HG03439 (cell line): ENCODE measurements around the gene AHCYL2.
"Not testable (repeated sequence)": the region's sequence is repeated elsewhere in the genome, so short reads cannot be mapped to it uniquely, and the experiment has no call there.

Experiments
- ATAC-seq: cut with Tn5 transposase; IDR thresholded peaks from one replicate; pipeline ENCODE4 v1.9.1; 2021; ENCODE audit warnings: mild to moderate bottlenecking, moderate library complexity; ENCODE audit not compliant: unreplicated experiment

Gene AHCYL2

GRCh38 chr7:129208667-129209066 lies 16.2 kb upstream of the AHCYL2 start:
- ATAC-seq, result no peak

DNA sequence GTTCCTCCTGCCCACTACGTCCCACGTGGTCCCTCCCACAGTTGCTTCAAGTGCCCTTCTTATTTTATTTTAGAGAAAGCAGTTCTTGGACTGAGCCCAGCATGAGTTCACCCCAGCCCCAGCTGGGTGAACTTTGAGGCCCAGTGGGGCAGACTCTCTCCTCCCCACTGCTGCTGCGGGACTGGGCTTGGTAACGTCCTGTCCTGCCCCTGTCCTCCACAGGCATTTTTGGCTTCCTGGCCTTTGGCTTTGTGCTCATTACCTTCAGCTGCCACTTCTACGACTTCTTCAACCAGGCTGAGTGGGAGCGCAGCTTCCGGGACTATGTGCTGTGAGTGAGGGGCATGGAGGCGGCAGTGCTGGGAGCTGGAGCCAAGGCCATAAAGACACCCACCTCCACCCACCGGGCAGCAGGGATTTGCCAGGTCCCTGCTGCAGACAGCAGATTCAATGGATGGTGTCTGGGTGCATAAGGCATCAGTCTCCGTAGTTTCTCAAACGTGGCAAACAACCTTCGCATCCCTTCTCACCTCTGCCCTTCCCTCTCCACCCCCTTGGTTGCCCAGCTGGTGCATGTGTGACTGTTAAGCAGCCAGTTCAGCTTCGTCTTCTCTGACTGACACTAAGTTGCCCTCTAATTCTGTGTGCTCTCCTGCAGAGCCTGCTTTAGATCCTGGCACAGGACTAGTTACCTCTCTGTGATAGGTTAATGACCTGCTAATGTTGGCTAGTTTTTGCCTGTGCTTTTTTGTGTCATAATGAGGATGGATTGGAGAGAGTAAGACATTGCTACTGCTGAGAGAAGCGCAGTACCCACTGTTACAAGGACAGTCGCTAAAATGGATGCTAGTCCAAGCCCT lies 15.5 kb upstream of the AHCYL2 start:
- ATAC-seq, result no peak

DNA sequence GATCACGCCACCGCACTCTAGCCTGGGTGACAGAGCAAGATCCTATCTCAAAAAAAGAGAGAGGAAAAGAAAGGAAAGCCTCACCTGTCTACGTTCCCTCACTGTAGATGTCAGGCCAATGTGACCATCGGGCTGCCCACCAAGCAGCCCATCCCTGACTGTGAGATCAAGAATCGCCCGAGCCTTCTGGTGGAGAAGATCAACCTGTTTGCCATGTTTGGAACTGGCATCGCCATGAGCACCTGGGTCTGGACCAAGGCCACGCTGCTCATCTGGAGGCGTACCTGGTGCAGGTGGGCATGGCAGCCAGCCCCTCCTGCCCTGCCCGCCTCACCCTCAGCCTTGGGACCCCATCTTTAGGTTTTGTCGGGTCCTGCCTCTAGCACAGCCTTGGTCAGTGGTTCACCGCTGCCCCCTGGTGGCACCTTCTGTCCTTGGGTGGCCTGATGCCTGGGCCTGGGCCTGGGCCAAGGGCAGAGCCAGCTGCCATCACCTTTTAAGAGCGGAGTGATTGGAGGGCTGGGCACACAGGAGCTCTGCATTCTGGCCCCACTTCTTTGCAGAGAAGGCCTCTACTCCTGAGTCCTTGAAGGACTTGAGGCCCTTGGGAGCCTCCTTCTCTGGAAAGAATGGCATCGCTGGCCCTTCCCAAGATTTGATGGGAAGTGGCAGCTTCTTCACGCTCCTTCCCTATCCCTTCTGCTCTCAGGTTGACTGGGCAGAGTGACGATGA lies 14.4 kb upstream of the AHCYL2 start:
- no peak for ATAC-seq

DNA sequence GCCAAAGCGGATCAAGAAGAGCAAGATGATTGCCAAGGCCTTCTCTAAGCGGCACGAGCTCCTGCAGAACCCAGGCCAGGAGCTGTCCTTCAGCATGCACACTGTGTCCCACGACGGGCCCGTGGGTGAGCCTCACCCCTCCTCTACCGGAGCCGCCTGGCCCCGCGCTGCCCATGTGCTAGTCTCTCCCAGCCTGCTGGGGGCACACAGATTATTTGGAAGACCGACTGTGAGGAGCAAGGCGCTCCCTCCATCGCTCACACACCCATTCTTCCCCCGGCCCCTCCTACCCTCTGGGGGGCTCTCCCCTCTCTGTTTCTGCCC lies 13.9 kb upstream of the AHCYL2 start:
- no peak for ATAC-seq

- ATAC-seq, result no peak
These were observed 12.7 kb upstream of the AHCYL2 start for GRCh38 chr7:129212126-129212525.

DNA sequence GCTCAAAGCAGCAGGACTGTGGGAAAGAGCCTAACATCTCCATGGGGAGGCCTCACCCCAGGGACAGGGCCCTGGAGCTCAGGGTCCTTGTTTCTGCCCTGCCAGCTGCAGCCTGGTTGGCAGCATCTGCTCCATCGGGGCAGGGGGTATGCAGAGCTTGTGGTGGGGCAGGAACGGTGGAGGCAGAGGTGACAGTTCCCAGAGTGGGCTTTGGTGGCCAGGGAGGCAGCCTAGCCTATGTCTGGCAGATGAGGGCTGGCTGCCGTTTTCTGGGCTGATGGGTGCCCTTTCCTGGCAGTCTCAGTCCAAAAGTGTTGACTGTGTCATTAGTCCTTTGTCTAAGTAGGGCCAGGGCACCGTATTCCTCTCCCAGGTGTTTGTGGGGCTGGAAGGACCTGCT lies 12.2 kb upstream of the AHCYL2 start:
- no peak for ATAC-seq

DNA sequence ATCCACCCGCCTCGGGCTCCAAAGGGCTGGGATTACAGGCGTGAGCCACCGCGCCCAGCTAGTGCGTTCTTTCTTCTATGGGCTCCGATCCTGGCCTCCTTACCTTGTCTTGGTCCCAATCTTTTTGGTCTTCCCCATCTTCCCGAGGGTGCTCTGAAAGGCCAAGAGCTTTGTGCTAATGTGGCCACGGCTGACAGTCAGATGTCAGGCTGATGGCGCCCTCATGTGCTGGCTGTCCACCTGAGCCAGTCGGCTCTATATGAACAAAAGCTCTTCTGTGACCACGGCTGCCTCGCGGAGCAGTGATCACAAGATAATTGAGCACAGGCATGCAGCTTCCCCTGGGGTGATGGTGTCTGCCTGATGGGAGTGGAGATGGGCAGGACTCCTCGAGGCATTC lies 11.0 kb upstream of the AHCYL2 start:
- ATAC-seq, result no peak

DNA sequence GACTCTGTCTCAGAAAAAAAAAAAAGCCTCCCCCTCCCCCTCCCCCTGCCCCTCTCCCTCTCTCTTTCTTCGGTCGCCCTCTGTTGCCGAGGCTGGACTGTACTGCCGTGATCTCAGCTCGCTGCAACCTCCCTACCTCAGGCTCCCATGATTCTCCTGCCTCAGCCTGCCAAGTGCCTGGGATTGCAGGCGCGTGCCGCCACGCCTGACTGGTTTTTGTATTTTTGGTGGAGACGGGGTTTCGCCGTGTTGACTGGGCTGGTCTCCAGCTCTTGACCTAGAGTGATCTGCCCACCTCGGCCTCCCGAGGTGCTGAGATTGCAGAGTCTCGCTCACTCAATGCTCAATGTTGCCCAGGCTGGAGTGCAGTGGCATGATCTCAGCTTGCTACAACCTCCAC lies 9.1 kb upstream of the AHCYL2 start:
- not testable (repeated sequence) for ATAC-seq

DNA sequence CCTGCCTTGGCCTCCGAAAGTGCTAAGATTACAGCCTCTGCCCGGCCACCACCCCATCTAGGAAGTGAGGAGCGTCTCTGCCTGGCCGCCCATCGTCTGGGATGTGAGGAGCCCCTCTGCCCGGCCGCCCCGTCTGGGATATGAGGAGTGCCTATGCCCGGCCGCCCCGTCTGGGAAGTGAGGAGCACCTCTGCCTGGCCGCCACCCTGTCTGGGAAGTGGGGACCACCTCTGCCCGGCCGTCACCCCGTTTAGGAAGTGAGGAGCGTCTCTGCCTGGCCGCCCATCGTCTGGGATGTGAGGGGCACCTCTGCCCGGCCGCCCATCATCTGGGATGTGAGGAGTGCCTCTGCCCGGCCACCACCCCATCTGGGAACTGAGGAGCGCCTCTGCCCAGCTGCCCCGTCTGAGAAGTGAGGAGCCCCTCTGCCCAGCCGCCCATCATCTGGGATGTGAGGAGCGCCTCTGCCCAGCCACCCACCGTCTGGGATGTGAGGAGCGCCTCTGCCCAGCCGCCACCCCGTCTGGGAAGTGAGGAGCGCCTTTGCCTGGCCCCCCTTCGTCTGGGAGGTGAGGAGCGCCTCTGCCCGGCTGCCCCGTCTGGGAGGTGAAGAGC lies 8.6 kb upstream of the AHCYL2 start:
- not testable (repeated sequence) for ATAC-seq

DNA sequence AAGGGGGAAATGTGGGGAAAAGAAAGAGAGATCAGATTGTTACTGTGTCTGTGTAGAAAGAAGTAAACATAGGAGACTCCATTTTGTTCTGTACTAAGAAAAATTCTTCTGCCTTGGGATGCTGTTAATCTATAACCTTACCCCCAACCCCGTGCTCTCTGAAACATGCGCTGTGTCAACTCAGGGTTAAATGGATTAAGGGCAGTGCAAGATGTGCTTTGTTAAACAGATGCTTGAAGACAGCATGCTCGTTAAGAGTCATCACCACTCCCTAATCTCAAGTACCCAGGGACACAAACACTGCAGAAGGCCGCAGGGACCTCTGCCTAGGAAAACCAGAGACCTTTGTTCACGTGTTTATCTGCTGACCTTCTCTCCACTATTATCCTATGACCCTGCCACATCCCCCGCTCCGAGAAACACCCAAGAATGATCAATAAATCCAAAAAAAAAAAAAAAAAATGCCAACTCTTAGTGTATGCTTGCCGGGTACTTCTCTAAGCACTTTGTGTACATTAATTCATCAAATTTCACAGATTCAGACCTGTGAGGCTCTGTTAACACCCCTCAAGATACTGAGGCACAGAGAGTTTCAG lies 7.9 kb upstream of the AHCYL2 start:
- ATAC-seq, result not testable (repeated sequence)

- ATAC-seq, result peak; percentile 59
These were observed 6.2 kb upstream of the AHCYL2 start for GRCh38 chr7:129218514-129219062.

- not testable (repeated sequence) for ATAC-seq
These were observed 5.7 kb upstream of the AHCYL2 start for GRCh38 chr7:129219166-129219565.

- ATAC-seq, result no peak
These were observed 2.8 kb upstream of the AHCYL2 start for GRCh38 chr7:129222064-129222463.

- peak; percentile 32 for ATAC-seq
These were observed 538 bp downstream of the AHCYL2 start for GRCh38 chr7:129225206-129225930.

DNA sequence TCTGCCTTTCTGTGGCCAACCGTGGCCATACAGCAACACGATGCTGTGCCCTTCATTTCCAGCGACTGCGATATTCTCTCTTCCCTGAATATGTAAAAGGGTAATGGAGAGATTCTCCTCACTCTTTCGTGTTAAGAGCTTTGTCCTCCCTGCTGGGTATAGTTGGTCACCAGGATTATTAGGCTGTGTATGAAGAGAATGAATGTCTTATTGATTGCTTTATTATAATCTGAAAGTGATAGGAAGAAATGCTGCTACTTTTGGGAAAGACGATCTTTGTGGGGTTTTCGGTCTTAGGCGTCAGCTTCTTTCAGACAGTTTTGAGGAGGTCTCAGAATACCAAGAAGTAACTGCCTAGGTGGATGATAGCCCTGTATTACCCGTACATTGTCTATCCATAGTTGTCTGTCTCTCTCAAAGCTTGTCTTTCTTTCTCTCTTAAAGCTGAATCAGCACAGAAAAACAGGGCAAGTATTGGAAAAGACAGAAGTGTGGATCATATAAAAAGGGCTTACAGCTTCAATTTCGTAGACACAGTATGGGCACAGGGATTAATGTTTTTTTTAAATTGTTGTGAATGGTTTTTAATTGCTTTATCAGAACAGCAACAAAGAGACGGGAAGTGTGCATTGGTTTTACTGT lies 1.2 kb downstream of the AHCYL2 start:
- no peak for ATAC-seq

- no peak for ATAC-seq
These were observed 3.1 kb downstream of the AHCYL2 start for GRCh38 chr7:129227646-129228578.

- no peak for ATAC-seq
These were observed 3.8 kb downstream of the AHCYL2 start for GRCh38 chr7:129228633-129229032.

- no peak for ATAC-seq
These were observed 6.8 kb downstream of the AHCYL2 start for GRCh38 chr7:129231666-129232065.

- ATAC-seq, result no peak
These were observed 13.7 kb downstream of the AHCYL2 start for GRCh38 chr7:129238546-129238945.
